SK-N-SH (cell line): ENCODE results near the gene SF3B1.

Source experiments
- POLR2AphosphoS5 ChIP-seq: IDR thresholded peaks from 2 replicates; pipeline ENCODE4 v1.6.1; 2012; ENCODE audit warnings: low read depth, low read length
- RAD21 ChIP-seq: IDR thresholded peaks from 2 replicates; pipeline ENCODE4 v1.6.1; 2012; ENCODE audit warnings: mild to moderate bottlenecking, low read length
- SIN3A ChIP-seq: IDR thresholded peaks from 2 replicates; pipeline ENCODE4 v1.6.1; 2012; ENCODE audit warnings: low read depth, mild to moderate bottlenecking, low read length, moderate library complexity, borderline replicate concordance
- TF ChIP-seq, protein P1 (sequence below): fragments of 200-600 bp; sonication (generic); IDR thresholded peaks from 2 replicates; pipeline ENCODE4 v1.6.1; 2017; ENCODE audit warnings: antibody characterized with exemption, mild to moderate bottlenecking, moderate library complexity
- TF ChIP-seq, protein P2 (sequence below): IDR thresholded peaks from 2 replicates; pipeline ENCODE4 v1.4.0; 2012; ENCODE audit warnings: low read depth

DNA sequence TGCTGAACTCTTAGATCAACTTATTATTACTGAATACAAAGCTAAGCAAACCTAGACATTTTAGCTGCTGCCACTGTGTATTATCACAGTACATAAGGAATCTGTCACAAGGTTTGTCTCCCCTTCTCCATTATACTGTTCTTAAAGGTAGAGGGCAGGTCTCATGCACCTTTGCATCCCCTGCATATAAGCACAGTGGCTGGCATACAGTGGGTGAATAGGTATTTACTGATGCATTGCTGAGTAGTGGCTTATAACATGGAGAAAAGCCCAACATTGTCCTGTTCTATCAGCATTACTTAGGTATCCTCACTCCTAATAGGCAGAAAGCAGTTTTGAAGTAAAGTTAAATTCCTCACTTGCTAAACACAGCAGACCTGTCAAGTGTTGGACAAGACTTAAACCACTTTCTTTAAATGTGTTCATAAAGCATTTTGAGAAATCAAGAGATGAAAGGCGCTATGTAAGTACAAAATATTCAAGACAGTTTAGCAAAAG is 43.6 kb downstream of the SF3B1 start:
- TF ChIP-seq SIN3A (no peak), RAD21 (no peak), POLR2AphosphoS5 (no peak)
- TF ChIP-seq, protein P1, sequence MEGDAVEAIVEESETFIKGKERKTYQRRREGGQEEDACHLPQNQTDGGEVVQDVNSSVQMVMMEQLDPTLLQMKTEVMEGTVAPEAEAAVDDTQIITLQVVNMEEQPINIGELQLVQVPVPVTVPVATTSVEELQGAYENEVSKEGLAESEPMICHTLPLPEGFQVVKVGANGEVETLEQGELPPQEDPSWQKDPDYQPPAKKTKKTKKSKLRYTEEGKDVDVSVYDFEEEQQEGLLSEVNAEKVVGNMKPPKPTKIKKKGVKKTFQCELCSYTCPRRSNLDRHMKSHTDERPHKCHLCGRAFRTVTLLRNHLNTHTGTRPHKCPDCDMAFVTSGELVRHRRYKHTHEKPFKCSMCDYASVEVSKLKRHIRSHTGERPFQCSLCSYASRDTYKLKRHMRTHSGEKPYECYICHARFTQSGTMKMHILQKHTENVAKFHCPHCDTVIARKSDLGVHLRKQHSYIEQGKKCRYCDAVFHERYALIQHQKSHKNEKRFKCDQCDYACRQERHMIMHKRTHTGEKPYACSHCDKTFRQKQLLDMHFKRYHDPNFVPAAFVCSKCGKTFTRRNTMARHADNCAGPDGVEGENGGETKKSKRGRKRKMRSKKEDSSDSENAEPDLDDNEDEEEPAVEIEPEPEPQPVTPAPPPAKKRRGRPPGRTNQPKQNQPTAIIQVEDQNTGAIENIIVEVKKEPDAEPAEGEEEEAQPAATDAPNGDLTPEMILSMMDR = no peak
- TF ChIP-seq, protein P2, sequence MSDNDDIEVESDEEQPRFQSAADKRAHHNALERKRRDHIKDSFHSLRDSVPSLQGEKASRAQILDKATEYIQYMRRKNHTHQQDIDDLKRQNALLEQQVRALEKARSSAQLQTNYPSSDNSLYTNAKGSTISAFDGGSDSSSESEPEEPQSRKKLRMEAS = no peak
